ENCODE measurements around the gene CSF1.

DNA sequence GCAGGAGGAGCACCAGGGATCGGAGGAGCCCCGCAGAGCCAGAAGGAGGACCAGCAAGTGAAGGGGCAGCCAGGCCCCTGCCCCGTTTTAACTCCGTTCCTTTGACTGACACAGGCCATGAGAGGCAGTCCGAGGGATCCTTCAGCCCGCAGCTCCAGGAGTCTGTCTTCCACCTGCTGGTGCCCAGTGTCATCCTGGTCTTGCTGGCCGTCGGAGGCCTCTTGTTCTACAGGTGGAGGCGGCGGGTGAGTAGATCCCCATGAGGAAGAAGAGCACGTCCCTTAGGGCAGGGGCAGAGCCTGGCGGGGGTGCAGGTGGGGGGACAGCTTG lies 13.3 kb downstream of the CSF1 start:
- TF ChIP-seq, protein P1, sequence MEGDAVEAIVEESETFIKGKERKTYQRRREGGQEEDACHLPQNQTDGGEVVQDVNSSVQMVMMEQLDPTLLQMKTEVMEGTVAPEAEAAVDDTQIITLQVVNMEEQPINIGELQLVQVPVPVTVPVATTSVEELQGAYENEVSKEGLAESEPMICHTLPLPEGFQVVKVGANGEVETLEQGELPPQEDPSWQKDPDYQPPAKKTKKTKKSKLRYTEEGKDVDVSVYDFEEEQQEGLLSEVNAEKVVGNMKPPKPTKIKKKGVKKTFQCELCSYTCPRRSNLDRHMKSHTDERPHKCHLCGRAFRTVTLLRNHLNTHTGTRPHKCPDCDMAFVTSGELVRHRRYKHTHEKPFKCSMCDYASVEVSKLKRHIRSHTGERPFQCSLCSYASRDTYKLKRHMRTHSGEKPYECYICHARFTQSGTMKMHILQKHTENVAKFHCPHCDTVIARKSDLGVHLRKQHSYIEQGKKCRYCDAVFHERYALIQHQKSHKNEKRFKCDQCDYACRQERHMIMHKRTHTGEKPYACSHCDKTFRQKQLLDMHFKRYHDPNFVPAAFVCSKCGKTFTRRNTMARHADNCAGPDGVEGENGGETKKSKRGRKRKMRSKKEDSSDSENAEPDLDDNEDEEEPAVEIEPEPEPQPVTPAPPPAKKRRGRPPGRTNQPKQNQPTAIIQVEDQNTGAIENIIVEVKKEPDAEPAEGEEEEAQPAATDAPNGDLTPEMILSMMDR (conservative IDR thresholded peaks at IDR 0.05 in 1 of 2, IDR thresholded peaks at IDR 0.05 in 1 of 2; ENCODE audit: extremely low read depth in 1 of 2, insufficient read depth in 1 of 2, low read depth in 1 of 2, low read length in 2 of 2), result no peak
- no peak for TF ChIP-seq EZH2 (IDR thresholded peaks at IDR 0.05; ENCODE audit: borderline replicate concordance, low read length)
